Measurements from ENCODE around the gene ID3. TPM values are rescaled to one million over a fixed set of nuclear protein-coding genes. Genes with fewer than 3 reads are reported as not detected.
A peak's percentile ranks its signal among the peaks of the same experiment; 100 is the strongest.

ID3 gene
- polyA plus RNA-seq, 1 experiment, result 15.3 TPM

DNA sequence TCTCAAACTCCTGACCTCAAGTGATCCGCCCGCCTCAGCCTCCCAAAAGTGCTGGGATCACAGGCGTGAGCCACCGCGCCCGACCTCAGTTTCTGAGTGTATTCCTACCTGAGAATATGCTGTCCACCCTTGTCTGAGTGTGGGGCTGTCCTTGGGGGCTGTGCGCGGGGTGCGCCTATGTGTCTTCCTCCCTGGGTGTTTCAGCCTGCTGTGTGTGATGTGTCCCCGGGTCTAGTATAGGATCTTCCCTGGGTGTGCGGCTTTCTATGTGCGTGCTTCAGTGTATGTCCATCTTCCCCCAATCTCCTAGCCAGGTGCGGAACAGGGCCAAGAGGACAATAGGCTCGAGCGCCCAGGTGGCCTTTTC lies 8.3 kb upstream of the ID3 start:
- TF ChIP-seq, protein P1, sequence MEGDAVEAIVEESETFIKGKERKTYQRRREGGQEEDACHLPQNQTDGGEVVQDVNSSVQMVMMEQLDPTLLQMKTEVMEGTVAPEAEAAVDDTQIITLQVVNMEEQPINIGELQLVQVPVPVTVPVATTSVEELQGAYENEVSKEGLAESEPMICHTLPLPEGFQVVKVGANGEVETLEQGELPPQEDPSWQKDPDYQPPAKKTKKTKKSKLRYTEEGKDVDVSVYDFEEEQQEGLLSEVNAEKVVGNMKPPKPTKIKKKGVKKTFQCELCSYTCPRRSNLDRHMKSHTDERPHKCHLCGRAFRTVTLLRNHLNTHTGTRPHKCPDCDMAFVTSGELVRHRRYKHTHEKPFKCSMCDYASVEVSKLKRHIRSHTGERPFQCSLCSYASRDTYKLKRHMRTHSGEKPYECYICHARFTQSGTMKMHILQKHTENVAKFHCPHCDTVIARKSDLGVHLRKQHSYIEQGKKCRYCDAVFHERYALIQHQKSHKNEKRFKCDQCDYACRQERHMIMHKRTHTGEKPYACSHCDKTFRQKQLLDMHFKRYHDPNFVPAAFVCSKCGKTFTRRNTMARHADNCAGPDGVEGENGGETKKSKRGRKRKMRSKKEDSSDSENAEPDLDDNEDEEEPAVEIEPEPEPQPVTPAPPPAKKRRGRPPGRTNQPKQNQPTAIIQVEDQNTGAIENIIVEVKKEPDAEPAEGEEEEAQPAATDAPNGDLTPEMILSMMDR (IDR thresholded peaks at IDR 0.05; ENCODE audit: low read depth, low read length), result no peak
- no peak overlapping the region for H3K27ac ChIP-seq (ENCODE audit: low read depth, low read length)
- H3K27me3 ChIP-seq (ENCODE audit: control insufficient read depth, insufficient read depth, low read length), result no peaks in the 10 kb centered on the region
- no peak for DNase-seq (ENCODE audit: low read depth, low spot score)
- H3K4me3 ChIP-seq (ENCODE audit: low read depth, low read length), result peak overlapping the region; percentile 58
- no peaks in the 10 kb centered on the region for H3K9me3 ChIP-seq (ENCODE audit: control insufficient read depth, insufficient read depth, low read length)
- ChIA-PET POLR2A (interaction anchor here (1.0 kb wide), 1 partner anchor 124 kb away, joined by 4 read pairs; the partner anchor contains the start of gene RPL11), CTCF (interaction anchor here (1.3 kb wide), 1 partner anchor 67 kb away, joined by 4 read pairs; no protein-coding TSS in a partner anchor)

DNA sequence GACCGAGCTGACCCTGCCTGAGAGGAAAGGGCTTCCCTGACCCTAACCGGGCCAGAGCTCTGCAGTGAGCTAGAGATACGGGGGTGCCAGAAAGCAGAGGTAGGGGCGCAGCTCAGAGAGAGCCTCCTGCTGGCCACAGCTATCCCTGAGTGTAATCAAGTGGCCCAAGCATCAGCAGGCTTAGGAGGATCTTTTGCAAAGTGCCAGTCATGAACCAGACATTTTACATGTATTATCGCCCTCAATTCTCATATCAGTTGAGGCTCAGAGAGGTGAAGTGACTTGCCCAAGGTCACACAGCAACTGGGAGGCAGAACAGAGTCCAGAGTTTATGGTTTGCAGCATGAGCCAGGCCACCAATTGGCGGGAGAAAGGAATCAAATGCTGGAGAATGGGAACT lies 7.0 kb upstream of the ID3 start:
- POLR2A ChIA-PET, result no interaction called here
- no peak for DNase-seq (ENCODE audit: low read depth, low spot score)
- Histone ChIP-seq H3K4me3 (ENCODE audit: low read depth, low read length) (no peak overlapping the region), H3K9me3 (ENCODE audit: control insufficient read depth, insufficient read depth, low read length) (no peaks in the 10 kb centered on the region), H3K27ac (ENCODE audit: low read depth, low read length) (no peak overlapping the region), H3K27me3 (ENCODE audit: control insufficient read depth, insufficient read depth, low read length) (no peaks in the 10 kb centered on the region)
- CTCF ChIA-PET, result no interaction called here
- TF ChIP-seq, protein P1 (IDR thresholded peaks at IDR 0.05; ENCODE audit: low read depth, low read length), result peak; percentile 22; the same call in 1 of the 2 replicates

DNA sequence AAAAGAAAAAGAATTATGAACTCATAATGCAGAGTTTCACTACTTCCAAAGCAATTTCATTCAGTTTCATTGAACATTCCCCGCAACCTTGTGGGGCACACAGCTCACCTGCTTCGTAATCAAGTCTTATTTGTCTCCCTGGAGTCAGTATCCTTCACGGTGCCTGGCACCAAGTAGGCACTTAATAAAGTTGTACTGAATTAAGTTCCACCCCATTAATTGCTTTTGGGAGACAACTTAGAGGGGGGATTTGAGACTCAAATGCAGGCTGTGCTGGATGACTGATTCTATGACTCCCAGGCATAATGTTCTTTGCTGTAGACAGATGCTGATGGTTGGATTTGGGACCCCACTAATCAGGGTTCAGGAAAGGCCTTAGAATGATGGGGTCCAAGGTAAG lies 6.5 kb upstream of the ID3 start:
- Histone ChIP-seq H3K27ac (ENCODE audit: low read depth, low read length) (no peak overlapping the region), H3K27me3 (ENCODE audit: control insufficient read depth, insufficient read depth, low read length) (no peaks in the 10 kb centered on the region), H3K4me3 (ENCODE audit: low read depth, low read length) (no peak overlapping the region), H3K9me3 (ENCODE audit: control insufficient read depth, insufficient read depth, low read length) (no peaks in the 10 kb centered on the region)
- ChIA-PET CTCF (interaction anchor here (3.2 kb wide), 1 partner anchor 69 kb away, joined by 11 read pairs; no protein-coding TSS in a partner anchor), POLR2A (no interaction called here)
- no peak for DNase-seq (ENCODE audit: low read depth, low spot score)
- TF ChIP-seq, protein P1 (IDR thresholded peaks at IDR 0.05; ENCODE audit: low read depth, low read length), result no peak

DNA sequence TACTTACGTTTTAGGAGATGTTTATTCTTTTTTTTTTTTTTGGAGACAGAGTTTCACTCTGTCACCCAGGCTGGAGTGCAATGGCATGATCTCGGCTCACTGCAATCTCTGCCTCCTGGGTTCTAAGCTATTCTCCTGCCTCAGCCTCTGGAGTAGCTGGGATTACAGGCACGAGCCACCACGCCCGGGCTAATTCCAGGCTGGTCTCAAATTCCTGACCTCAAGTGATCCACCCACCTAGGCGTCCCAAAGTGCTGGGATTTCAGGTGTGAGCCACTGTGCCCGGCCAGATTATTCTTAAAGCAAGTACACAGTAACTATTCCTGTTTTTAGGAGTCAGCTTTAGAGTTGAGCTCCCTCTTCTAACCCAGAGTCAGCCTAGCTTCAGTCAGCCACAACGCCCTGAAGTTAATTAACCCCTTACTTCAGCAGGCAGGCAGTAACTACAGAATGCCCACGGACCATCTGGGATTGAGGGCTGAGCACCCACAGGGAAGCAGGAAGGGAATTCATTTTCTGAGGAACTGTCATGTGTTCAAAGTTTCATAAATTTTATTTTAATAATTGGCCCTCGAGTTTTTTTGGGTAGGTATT lies 5.3 kb upstream of the ID3 start:
- ChIA-PET CTCF (interaction anchor here (0.6 to 3.2 kb wide), 6 partner anchors 10 to 181 kb away, joined by 3 to 11 read pairs (median 6); no protein-coding TSS in a partner anchor), POLR2A (no interaction called here)
- no peak for DNase-seq (ENCODE audit: low read depth, low spot score)
- Histone ChIP-seq H3K27ac (ENCODE audit: low read depth, low read length) (peak overlapping the region; percentile 21), H3K27me3 (ENCODE audit: control insufficient read depth, insufficient read depth, low read length) (no peaks in the 10 kb centered on the region), H3K9me3 (ENCODE audit: control insufficient read depth, insufficient read depth, low read length) (no peaks in the 10 kb centered on the region), H3K4me3 (ENCODE audit: low read depth, low read length) (no peak overlapping the region)
- TF ChIP-seq, protein P1 (IDR thresholded peaks at IDR 0.05; ENCODE audit: low read depth, low read length), result no peak

DNA sequence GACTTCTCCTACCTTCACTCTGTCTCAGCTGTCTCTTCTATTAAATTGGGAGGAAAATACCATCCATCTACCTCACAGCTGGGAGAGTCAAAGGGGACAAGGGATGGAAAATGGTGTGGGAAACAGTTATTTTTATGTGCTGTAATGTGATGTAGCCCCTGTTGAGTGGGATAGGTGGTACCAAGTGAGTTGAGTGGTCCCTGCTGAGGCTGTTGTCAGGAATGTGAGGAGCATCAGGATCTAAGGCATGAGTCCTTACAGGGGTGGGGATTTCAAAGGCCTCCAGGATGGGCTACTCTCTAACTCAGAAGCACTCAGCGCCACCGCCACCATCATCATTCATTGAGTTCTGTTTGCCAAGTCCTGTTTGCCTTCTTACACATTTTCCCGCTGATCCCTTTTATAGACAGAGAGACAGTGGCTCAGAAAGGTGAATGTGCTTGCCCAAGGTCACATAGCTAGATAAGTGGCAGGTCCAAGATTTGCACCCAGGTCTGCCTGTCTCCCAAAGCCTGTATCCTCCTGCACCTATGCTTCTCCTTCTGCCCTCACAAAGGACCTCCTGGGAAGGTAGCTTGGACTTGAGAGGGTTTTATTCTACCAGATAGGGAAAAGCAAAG lies 4.6 kb upstream of the ID3 start:
- ChIA-PET CTCF (interaction anchor here (0.8 to 3.2 kb wide), 4 partner anchors 9 to 73 kb away, joined by 3 to 11 read pairs (median 8); no protein-coding TSS in a partner anchor), POLR2A (no interaction called here)
- Histone ChIP-seq H3K27ac (ENCODE audit: low read depth, low read length) (no peak overlapping the region), H3K4me3 (ENCODE audit: low read depth, low read length) (no peak overlapping the region), H3K9me3 (ENCODE audit: control insufficient read depth, insufficient read depth, low read length) (no peaks in the 10 kb centered on the region; the same call in 1 of the 2 replicates), H3K27me3 (ENCODE audit: control insufficient read depth, insufficient read depth, low read length) (no peaks in the 10 kb centered on the region)
- no peak for DNase-seq (ENCODE audit: low read depth, low spot score)
- TF ChIP-seq, protein P1 (IDR thresholded peaks at IDR 0.05; ENCODE audit: low read depth, low read length), result no peak

All from AG04450 (cell line).